ENCODE data around the gene METTL24.

DNA sequence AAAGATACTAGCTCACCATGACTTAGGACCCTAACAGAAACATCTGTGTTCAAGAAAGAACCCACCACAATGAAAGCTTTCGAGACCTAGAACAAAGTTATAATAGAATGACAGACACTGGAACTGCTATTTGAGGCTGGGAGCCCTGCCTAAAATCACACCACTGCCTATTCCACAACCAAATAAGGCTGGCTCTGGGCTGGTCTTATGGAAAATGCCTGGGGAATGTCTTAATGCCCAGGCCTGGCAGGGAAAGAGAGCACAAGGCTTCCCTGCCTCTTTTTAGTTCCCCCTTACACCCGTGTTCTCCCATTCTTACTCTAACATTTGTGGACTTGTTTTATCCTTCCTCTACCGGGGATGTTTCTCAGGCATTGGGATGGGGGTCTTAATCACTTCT lies 5.6 kb upstream of the METTL24 start:
- TF ChIP-seq, protein P1, sequence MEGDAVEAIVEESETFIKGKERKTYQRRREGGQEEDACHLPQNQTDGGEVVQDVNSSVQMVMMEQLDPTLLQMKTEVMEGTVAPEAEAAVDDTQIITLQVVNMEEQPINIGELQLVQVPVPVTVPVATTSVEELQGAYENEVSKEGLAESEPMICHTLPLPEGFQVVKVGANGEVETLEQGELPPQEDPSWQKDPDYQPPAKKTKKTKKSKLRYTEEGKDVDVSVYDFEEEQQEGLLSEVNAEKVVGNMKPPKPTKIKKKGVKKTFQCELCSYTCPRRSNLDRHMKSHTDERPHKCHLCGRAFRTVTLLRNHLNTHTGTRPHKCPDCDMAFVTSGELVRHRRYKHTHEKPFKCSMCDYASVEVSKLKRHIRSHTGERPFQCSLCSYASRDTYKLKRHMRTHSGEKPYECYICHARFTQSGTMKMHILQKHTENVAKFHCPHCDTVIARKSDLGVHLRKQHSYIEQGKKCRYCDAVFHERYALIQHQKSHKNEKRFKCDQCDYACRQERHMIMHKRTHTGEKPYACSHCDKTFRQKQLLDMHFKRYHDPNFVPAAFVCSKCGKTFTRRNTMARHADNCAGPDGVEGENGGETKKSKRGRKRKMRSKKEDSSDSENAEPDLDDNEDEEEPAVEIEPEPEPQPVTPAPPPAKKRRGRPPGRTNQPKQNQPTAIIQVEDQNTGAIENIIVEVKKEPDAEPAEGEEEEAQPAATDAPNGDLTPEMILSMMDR (IDR thresholded peaks at IDR 0.05; ENCODE audit: low read length), result no peak
- no peak for TF ChIP-seq EZH2 (IDR thresholded peaks at IDR 0.05; ENCODE audit: borderline replicate concordance, low read length)
